HEK293 (cell line): ENCODE results near the gene FKBP8.

Source experiments
- TCF7L2 ChIP-seq: IDR thresholded peaks from 2 replicates; pipeline ENCODE4 v1.6.1; 2011; ENCODE audit warnings: low read depth, mild to moderate bottlenecking, inconsistent platforms, low read length, moderate library complexity, borderline replicate concordance
- ZNF561 ChIP-seq: fragments of 450-650 bp; IDR thresholded peaks from 2 replicates; pipeline ENCODE4 v1.5.1; 2018; ENCODE audit warnings: missing biosample characterization, missing genetic modification characterization, borderline replicate concordance
- TF ChIP-seq, protein P1 (sequence below): fragments of 450-650 bp; formaldehyde crosslinking; IDR thresholded peaks from 2 replicates; pipeline ENCODE4 v1.5.1; 2016; ENCODE audit warnings: missing biosample characterization, missing genetic modification characterization
- TF ChIP-seq, protein P2 (sequence below): fragments of 450-650 bp; formaldehyde crosslinking; IDR thresholded peaks from 2 replicates; pipeline ENCODE4 v1.5.1; 2016; ENCODE audit warnings: missing biosample characterization, missing genetic modification characterization
- TF ChIP-seq, protein P3 (sequence below): fragments of 450-650 bp; formaldehyde crosslinking; conservative IDR thresholded peaks from 2 replicates; pipeline ENCODE4 v1.5.1; 2016; ENCODE audit warnings: low read depth, missing biosample characterization, missing genetic modification characterization

DNA sequence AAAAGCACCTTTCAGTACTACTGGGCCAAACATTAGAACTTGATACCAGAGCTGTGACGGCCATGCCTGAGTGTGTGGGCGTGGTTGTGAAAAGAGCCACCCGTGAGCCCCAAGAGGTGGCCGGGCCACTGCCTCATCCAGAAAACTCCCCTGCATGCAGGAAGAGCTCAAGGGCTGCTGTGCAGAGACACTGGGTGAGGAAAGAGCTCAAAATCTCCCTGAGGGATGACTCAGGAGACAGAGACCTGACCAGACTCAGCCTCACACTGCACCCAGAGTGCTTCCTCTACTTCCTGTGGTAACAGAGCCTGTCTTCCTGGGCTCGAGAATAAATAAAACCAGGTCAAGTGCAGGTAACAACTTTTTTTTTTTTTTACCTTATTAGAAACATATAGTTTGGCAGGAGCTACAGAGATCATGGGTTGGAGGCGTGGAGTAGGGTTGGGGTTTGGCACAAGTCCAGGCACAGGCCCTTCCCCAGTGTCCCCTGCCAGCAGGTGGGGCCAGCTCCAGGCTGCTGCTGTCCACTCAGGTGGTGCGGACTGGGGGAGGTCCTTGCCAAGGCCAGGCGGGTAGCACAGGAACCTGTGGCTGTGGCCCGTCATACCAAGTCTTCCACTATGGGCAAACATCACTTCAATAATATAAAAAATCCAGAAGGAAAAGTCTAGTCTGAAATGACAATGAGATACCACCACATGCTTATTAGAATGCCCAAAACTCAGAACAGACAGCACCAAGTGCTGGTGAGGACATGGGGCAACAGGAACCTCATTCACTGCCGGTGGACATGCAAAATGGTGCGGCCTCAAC is 47.0 kb downstream of the FKBP8 start:
- TF ChIP-seq, protein P1, sequence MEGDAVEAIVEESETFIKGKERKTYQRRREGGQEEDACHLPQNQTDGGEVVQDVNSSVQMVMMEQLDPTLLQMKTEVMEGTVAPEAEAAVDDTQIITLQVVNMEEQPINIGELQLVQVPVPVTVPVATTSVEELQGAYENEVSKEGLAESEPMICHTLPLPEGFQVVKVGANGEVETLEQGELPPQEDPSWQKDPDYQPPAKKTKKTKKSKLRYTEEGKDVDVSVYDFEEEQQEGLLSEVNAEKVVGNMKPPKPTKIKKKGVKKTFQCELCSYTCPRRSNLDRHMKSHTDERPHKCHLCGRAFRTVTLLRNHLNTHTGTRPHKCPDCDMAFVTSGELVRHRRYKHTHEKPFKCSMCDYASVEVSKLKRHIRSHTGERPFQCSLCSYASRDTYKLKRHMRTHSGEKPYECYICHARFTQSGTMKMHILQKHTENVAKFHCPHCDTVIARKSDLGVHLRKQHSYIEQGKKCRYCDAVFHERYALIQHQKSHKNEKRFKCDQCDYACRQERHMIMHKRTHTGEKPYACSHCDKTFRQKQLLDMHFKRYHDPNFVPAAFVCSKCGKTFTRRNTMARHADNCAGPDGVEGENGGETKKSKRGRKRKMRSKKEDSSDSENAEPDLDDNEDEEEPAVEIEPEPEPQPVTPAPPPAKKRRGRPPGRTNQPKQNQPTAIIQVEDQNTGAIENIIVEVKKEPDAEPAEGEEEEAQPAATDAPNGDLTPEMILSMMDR, result 0 out of 2 replicates have a peak, but pooled peaks have one; percentile 40
- TF ChIP-seq, protein P2, sequence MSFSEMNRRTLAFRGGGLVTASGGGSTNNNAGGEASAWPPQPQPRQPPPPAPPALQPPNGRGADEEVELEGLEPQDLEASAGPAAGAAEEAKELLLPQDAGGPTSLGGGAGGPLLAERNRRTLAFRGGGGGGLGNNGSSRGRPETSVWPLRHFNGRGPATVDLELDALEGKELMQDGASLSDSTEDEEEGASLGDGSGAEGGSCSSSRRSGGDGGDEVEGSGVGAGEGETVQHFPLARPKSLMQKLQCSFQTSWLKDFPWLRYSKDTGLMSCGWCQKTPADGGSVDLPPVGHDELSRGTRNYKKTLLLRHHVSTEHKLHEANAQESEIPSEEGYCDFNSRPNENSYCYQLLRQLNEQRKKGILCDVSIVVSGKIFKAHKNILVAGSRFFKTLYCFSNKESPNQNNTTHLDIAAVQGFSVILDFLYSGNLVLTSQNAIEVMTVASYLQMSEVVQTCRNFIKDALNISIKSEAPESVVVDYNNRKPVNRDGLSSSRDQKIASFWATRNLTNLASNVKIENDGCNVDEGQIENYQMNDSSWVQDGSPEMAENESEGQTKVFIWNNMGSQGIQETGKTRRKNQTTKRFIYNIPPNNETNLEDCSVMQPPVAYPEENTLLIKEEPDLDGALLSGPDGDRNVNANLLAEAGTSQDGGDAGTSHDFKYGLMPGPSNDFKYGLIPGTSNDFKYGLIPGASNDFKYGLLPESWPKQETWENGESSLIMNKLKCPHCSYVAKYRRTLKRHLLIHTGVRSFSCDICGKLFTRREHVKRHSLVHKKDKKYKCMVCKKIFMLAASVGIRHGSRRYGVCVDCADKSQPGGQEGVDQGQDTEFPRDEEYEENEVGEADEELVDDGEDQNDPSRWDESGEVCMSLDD (tag by site-specific recombination), result no peak
- TF ChIP-seq, protein P3, sequence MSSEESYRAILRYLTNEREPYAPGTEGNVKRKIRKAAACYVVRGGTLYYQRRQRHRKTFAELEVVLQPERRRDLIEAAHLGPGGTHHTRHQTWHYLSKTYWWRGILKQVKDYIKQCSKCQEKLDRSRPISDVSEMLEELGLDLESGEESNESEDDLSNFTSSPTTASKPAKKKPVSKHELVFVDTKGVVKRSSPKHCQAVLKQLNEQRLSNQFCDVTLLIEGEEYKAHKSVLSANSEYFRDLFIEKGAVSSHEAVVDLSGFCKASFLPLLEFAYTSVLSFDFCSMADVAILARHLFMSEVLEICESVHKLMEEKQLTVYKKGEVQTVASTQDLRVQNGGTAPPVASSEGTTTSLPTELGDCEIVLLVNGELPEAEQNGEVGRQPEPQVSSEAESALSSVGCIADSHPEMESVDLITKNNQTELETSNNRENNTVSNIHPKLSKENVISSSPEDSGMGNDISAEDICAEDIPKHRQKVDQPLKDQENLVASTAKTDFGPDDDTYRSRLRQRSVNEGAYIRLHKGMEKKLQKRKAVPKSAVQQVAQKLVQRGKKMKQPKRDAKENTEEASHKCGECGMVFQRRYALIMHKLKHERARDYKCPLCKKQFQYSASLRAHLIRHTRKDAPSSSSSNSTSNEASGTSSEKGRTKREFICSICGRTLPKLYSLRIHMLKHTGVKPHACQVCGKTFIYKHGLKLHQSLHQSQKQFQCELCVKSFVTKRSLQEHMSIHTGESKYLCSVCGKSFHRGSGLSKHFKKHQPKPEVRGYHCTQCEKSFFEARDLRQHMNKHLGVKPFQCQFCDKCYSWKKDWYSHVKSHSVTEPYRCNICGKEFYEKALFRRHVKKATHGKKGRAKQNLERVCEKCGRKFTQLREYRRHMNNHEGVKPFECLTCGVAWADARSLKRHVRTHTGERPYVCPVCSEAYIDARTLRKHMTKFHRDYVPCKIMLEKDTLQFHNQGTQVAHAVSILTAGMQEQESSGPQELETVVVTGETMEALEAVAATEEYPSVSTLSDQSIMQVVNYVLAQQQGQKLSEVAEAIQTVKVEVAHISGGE, result no peak
- TF ChIP-seq ZNF561 (tag by site-specific recombination) (no peak), TCF7L2 (no peak)
